Smooth muscle cell of the brain vasculature (primary cell): ENCODE measurements around the gene ARHGEF12.

Source experiments
- DNase-seq: peaks from one replicate; pipeline ENCODE4 v3.0.0-alpha.2; 2012; ENCODE audit warnings: low read depth, low spot score

The ARHGEF12 gene

DNA sequence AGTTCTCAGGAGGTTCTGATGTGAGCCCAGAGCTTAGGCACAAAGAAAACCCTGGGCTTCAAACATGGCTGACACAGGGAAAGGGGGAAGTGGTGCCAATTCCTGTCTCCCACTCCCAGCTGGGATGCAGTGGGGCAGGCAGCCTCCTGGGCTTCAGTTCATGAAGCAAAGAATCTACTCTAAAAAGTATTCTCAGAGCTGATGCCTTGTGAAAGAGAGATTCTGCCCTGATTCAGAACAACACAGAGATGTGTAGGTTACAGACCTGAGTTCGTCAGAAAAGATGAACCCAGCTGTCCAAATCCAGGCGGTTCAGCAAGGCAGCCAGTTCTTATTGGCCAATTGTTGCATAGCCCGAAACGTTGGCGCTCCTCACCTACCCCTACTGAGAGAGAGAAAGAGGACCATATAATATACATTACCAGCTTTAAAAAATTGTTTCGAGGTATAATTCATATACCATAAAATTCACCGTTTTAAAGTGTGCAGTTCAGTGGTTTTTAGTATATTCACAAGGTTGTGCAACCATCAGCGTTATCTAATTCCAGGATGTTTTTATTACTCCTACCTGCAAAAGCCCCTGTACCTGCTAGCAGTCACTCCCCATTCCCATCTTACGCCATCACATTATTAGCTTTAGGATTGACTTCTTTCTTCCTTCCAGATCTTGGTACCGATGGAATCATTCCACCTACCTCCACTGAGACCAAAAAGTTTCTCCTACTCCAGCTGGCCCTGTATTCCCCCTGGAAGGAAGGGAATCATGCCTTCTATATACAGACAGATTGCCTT, 18.3 kb upstream of the ARHGEF12 start:
- no peak for DNase-seq

DNA sequence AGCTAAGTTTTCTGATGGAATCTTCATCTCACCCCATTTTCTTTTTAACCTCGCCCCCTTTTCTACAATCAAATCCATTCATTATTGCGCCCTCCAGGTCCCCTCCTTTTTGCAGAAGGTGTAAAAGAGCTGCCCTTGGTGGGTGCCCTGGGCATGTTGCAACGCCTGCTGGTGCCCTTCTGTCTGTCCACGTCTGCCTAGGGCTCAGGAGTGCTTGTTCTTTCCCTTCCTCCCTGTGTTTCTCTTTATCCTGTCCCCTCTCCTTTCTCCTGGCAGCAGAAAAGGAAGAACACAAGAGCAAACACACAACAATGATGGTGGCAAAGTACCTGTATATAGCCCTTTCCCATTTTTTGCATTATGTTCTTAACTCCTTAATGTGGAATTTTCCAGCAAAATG, 17.3 kb upstream of the ARHGEF12 start:
- no peak for DNase-seq

DNA sequence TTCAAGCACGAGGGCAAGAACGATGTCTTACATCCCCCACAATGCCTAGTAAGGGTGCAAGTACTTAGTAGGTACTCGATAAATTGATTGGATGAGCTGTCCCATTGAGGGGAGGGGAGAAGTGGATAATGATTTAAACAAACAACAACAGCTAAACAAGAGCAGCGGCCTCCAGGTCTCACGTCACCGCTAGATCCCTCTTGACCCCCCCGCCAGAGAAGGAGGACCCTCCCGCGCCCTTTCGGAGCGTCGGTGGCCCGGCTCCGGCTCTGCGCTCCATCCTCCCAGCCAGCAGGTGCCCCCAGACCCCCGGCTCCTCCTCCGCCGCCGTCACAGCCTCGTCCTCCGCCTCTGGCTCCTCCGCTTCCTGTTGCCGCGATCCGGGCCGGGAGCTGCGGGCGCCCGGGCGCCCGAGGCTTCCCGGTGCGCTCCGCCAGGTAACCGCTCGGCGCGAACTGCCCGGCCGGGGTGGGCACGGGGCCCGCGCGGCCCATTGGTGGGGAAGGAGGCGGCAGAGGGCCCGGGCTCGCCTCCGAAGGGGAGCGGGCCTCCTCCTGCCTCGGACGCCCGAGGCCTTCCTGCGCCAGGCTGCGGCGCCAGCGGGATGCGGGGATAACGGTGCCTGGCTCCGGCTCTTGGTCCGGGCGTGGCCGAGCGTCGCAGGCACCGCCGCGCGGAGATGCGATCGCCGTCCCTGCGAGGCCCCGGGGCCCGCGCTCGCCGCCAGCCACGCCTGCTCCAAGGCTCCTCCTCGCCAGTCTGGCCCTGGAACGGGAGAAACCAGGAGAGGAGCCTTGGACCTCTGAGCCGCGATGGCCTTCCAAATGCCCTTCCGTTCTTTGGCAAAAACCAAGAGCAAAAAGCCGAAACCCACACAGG, 11.0 kb upstream of the ARHGEF12 start, which contains the start of gene TLCD5:
TSS of gene TLCD5 (plus strand) at position 368 of the 879 bp plus-strand sequence. CDS start 2,143 bp downstream, outside the sequence.
- no peak for DNase-seq

DNA sequence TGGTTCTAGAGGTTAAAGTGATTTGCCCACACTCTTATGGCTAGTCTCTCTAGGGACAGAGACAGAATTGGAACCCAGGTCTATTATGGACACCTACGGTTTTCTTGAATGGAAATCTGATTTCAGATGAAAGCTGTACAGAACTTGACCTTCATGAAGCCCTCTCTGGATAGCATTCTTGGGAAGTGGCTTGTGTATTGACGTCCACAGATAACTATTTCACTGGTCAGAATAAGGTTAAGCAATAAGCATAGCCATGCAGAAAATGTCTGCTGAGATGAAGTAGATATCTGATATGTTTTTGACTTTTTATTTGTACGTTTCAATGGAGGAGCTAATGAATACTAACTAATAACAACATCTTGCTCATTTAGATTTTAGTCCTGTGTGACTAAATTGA, 10.0 kb upstream of the ARHGEF12 start:
- DNase-seq = no peak

DNA sequence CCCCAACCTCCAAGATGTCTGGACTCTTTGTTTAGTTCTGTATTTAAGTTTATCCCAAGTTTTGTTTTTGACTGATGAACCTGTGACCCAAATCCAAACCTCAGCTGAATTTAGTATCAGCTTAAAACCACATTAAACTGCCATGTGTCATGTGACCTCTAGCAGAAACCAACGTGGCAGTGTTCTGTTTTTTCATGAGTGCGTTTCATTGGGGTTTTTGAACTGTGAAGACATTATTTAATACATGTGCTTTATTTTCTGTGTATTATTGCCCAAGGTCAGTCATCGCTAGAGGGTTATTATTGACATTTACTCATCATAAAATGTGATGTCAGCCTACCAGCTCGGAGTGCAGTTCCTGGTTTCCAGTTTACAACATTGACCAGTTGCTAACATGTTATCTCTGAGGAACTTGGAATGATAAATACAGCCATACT, 9.3 kb upstream of the ARHGEF12 start:
- no peak for DNase-seq

DNA sequence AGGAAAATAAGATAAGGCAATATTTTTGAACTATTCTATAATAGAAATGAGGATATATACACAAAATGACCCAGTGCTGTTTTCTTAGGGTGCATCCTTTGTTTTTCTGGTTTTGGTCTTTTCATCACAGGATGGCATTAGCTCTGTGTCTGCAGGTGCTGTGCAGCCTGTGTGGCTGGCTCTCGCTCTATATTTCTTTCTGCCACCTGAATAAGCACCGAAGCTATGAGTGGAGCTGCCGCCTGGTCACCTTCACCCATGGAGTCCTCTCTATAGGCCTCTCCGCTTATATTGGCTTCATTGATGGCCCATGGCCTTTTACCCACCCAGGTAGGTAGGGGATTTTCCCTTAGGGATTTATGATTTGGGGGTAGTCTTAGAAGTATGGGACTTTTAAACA, 8.9 kb upstream of the ARHGEF12 start:
- no peak for DNase-seq

DNA sequence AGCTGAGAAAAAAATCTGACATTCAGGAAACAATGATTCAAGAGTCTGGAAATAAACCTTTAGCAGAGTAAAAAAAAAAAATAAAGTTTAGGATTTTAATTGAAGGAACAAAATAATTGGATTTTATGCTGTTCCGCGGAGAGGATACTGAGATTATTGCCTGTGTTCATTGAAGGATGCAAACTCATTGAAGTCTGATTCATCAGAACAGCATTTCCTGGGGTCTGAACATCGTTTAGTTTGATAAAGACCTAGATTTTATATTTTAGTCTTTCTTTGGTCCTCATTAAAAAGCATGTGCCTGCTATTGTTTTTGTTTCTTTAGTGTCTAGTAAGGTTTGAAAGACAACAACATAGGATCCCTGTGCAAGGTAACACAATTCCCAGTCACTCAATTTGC, 6.7 kb upstream of the ARHGEF12 start:
- no peak for DNase-seq

DNA sequence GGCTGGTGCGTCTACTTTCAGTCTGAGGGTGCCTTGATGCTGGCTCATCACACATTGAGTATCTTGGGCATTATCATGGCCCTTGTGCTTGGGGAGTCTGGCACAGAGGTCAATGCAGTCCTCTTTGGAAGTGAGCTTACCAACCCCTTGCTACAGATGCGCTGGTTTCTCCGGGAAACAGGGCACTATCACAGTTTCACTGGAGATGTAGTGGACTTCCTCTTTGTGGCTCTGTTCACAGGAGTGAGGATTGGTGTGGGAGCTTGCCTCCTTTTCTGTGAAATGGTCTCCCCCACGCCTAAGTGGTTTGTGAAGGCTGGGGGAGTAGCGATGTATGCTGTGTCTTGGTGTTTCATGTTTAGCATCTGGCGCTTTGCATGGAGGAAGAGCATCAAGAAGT, 6.2 kb upstream of the ARHGEF12 start:
- no peak for DNase-seq

DNA sequence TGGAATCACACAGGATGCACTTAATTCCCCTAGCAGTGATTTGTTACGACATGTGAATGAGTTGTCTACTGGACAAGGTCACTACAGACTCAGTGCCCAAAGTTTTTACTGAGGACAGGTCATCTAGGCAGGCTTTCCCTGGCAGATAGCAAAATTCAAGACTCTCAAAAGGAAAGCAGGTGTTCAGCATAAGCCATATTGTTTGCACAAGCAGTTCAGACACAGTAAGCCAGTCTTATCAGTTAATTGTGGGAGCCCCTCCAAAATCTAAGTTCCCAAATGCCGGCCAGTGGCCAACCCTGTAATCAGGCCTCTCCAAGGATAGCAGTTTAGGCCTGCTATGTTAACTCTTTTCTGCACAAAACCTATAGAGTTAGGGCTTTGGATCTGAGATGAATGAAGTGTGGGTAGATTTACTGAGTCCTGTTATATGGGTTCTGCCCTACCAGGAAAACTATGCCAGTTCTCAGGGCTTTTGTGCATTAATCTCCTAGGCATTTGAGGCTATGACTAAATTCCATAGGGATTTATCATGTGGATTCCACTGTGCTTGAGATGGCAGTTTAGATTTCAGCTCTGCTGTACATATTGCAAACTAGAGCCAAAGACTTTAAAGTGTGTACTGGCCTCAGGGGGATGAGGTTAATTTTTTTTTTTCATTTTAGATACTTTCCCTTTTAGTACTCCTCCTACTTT, 4.8 kb upstream of the ARHGEF12 start:
- DNase-seq = no peak

DNA sequence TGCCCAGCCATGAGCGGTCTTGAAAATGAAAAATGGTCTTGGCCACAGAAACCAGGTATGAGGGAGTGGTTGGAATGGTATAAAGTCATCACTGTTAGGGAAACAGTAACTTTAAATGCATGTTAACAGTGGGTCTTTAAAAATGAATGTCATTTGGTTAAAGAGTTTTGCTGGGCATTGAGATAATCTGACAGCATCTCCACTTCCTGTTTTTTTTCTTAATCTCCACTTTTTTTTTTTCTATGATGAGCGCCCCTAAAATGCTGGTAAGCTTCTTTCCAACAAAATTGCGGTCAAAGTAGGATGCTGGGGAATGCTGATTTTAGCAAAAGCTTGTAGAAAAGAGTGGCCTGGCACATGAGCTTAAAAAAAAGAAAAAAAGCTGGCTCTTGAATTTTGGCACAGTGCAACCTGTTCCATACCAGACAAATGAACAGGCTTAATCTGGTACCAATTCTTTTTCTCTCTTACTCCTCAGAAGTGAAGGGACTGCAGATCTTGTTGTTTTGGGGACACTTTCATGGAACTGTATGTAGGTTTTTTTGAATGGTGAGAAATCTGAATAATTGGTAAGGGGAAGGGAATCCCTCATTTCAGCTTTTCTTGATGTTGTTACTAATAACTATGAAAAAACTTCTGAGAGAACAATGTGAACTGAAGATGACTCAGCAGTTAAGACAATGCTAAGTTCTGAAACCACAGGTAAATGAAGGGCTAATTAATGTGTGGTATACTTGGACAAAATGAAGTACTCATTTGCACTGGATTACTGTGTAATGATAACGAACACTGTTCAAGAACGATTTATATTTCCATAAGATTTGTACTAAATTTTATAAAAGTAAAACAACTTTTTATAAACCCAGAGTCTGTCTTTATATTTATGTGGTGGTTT, 3.1 kb upstream of the ARHGEF12 start:
- DNase-seq = no peak

DNA sequence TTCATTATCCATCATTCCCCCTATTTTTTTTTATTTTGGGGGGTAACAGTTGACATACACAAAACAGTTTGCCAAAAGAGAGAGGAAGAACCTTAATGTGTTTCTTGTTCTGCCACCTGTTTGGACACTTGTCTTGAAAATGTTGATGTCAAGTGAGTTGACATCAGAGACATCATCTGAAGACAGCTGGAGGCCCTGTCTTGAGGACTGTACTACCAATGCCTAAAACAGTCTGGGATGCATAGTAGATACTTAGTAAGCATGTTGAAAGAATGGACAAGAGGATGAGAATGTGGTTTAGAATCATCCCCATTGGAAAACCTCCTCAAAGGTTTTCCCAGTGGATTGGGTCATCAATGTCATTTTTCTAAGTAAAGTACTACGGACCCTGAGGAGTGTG, 2.4 kb upstream of the ARHGEF12 start:
- DNase-seq = no peak

DNA sequence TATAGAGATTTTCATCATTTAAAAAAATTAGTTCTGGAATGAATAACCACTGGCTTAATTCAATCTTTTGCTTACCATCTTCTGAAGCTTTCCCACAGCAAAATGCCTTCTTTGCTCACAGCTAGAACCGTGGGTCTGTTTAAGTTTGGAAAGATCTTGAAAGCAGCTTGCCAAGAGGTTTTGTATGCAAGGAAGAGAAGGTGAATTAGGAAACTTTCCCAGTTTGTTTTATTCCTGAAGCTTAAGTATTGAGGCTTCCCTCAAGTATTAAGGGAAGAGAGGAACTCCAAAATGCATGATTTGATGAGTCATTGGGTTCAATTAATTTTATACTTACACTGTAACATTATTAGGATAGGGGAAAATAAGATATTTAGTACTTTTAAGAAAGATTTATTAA, 1.9 kb upstream of the ARHGEF12 start:
- no peak for DNase-seq

DNA sequence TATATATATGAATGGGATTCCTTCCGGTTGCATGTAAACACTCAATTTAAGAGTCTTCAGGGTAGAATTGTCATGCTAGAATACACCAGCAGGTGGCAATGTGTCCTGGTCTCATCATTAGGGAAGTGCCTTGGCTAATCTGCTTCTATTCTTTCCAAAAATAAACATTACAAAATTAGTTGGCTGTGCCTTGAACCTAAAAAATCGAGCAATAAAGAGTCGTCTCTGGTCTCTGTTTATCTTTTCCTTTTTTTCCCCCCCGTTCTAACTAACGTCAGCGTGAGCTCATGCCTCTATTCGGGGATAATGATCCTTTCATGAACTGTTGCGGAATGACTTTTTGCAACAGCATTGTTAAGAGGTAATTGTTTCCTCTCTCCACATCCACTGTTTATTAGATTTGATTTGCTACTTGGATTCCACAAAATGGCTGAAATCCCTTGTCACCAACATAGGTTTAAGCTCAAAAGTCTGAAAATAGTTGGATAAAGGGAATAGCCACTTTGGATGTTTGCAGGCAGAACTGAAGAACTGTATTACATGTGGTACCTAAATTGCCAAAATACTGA, 1.2 kb upstream of the ARHGEF12 start:
- no peak for DNase-seq

DNA sequence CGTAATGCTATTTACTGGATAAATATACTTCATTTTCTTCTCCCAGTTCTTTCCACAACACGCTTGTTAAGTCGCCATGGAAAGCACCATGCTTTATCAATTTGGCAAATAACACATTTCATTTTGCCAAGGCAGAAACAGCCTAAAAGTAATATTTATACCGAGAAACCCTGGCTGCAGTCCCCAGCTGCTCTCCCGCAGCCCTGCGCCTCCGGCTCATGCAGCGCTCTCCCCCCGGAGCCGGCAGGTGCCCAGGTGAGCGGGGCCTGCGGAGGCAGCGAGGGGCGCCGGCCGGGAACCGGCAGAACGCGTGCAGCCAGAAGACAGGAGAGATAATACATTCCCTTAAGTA, 681 bp upstream of the ARHGEF12 start:
- no peak for DNase-seq

DNA sequence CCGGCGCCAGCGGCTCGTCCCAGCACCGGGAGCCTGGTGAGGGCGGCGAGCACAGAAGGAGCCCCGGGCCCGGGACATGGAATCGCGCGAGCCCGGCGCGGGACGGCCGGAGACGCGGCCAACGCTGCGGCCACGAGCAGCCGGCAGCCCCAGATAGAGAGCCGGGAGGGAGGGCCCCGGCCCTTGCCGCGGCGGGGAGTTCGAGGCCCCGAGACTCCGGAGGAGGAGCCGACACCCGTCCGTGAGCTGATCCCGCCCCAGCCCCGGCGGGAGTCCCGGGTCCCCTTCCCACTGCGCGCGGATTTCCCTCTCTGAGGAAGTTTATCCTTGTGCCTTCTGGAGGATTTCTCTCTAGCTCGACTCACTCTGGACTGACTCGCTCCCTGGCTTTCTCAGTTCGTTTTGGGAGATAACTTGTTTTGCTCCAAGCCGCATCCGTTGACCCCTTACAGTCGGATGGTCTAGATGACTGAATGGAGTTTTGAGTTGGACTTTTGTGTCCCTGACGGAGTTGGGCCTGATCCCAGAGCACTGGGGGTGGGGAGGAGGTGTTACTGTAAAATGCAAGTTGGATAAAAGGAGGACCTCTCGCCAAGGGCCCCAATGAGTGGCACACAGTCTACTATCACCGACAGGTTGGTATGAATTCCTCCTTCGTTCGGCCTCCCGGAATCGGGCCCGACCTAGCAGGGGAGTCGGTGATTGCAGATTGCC, 585 bp downstream of the ARHGEF12 start:
- no peak for DNase-seq

DNA sequence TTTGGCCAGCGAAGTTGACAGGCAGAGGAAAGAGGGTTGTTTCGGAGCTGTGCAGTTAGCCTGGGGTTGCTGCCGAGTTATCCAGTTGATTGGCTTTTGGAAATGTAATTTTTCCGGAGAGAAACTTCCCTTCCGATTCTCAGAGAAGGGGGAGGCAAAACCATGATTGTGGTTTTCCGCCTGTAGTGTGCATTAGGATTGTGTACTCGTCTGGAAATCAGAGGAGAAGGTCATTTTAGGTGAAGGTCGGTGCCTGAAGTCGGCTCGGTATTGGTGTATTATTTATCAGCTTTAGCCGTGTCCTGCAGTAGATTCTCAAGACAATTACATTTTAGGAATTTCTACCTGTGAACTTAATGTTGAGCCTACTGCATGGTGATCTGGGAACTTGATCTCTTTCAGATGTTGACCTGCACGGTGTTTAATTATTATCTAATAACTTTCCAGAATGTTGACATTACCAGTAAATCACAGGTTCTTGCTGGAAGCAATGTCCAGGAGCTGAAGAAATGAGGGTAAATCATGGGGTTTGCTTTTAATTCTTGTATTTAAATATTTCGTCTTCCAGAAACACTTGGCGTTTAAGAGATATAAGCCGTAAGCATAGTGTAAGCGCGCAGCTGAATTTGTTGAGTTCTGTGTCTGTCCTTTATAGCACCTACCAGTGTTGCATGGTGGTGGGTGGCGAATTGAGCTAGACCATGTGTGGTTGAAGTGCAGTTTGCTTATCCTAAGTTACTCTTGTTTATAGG, 1.3 kb downstream of the ARHGEF12 start:
- no peak for DNase-seq

DNA sequence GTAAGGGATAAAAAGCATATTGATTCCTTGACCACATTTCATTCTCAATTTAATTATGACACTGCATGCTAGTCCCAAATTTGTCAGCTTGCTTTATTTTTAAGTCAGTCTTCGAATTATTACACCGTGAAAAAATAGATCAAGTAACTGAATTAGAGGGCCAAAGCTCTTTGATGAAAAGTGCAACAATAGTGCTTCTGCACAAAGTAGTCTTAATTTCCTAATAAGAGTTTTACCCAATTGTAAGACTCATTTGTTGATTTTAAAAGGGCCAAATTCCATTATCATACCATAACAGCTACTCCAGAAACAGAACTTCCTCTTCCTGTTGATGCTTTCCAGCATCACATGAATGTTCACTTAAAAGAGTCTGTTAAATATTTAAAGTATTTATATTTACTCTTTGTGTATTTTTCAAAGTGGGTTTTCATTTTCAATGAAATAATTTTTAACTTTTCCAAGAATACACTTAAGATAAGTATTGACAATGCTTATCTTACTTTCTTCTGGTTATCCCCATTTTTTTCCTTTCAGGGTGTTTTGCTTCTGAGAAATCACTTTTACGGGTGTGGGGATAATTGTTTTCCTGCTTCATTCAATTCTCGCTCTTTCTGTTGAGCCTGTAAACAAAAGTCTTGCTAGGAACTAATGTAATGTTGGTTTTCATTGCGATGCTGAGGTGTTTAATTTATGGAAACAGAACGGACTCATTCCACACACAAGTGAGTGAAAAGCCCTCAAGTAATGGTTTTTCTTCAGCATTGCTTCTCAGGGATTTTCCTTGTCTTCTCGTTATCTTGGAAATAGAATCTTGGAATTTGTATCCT, 2.1 kb downstream of the ARHGEF12 start:
- DNase-seq = no peak

DNA sequence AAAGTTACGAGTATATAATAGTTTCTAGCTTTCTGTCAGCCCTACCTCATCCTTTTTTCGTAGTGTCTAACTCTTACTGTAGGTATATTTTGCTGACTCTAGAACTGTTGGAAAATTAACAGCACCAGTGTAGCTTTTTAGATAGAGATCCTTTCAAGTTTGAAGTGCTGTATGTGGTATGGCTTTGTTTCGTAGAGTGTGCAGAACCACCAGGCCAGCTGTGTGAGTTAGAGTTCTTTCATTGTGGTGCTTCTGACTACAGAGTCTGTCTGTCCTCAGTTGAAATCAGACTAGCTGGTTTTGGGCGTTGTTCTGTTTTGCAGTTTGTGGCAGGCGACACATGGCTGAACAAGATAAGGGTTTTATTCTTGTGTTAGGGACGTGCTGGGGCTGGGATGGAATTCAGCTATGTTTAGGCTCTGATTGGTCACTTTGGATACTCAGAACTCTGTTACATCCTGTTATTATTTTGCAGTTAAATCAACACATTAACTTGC, 3.2 kb downstream of the ARHGEF12 start:
- DNase-seq = no peak
